HG02884 (cell line): ENCODE measurements around the gene CPVL.

Experiments
- ATAC-seq: cut with Tn5 transposase; IDR thresholded peaks from one replicate; pipeline ENCODE4 v1.9.1; 2021; ENCODE audit warnings: mild to moderate bottlenecking, moderate library complexity; ENCODE audit not compliant: unreplicated experiment

The CPVL gene

GRCh38 chr7:29146057-29146706, at the start of gene CPVL:
TSS of gene CPVL (minus strand) at chr7:29146537. CDS start at chr7:29121061, 25,476 bp downstream.
- ATAC-seq = no peak

- ATAC-seq = no peak
Observed at GRCh38 chr7:29194594-29195427, 48.5 kb upstream of the CPVL start, which contains the start of gene CHN2. TSS of gene CHN2 (plus strand) at chr7:29194775.

- no peak for ATAC-seq
Observed at GRCh38 chr7:29194206-29194593, 47.9 kb upstream of the CPVL start.

- ATAC-seq = no peak
Observed at GRCh38 chr7:29193316-29194205, 47.2 kb upstream of the CPVL start.

- no peak for ATAC-seq
Observed at GRCh38 chr7:29192811-29193210, 46.5 kb upstream of the CPVL start.

- ATAC-seq = no peak
Observed at GRCh38 chr7:29192323-29192722, 46.0 kb upstream of the CPVL start.

GRCh38 chr7:29190349-29191045, 44.2 kb upstream of the CPVL start:
- ATAC-seq = no peak

GRCh38 chr7:29189743-29190201, 43.4 kb upstream of the CPVL start:
- no peak for ATAC-seq

- ATAC-seq = no peak
Observed at GRCh38 chr7:29185613-29186012, 39.3 kb upstream of the CPVL start.

- no peak for ATAC-seq
Observed at GRCh38 chr7:29184599-29184998, 38.3 kb upstream of the CPVL start.

GRCh38 chr7:29179115-29179514, 32.8 kb upstream of the CPVL start:
- no peak for ATAC-seq

GRCh38 chr7:29177963-29178600, 31.7 kb upstream of the CPVL start:
- no peak for ATAC-seq

GRCh38 chr7:29173458-29173857, 27.1 kb upstream of the CPVL start:
- no peak for ATAC-seq

- no peak for ATAC-seq
Observed at GRCh38 chr7:29170781-29171180, 24.4 kb upstream of the CPVL start.

GRCh38 chr7:29167721-29168120, 21.4 kb upstream of the CPVL start:
- ATAC-seq = no peak

- ATAC-seq = no peak
Observed at GRCh38 chr7:29163854-29164253, 17.5 kb upstream of the CPVL start.

GRCh38 chr7:29162577-29162976, 16.2 kb upstream of the CPVL start:
- ATAC-seq = no peak

- no peak for ATAC-seq
Observed at GRCh38 chr7:29161231-29161630, 14.9 kb upstream of the CPVL start.

- no peak for ATAC-seq
Observed at GRCh38 chr7:29160080-29160479, 13.7 kb upstream of the CPVL start.

GRCh38 chr7:29158795-29159423, 12.6 kb upstream of the CPVL start:
- no peak for ATAC-seq
